Measurements from ENCODE around the gene USH1C.

DNA sequence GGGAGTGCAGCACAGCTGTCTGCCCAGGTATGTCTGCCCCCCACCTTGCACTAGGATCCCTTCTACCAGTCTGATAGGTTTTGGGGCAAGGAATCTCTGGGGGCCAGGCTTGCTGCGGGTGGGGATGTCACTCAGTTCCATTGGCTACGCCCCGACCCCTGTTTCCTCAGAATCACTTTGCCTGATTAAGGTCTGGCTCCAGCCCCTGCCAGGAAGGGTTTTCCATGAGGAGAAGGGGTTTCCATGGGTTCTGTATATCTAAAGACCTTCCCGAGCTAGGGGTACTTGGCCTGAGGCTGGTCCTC is 16.8 kb upstream of the USH1C start:
- TF ChIP-seq, protein P1, sequence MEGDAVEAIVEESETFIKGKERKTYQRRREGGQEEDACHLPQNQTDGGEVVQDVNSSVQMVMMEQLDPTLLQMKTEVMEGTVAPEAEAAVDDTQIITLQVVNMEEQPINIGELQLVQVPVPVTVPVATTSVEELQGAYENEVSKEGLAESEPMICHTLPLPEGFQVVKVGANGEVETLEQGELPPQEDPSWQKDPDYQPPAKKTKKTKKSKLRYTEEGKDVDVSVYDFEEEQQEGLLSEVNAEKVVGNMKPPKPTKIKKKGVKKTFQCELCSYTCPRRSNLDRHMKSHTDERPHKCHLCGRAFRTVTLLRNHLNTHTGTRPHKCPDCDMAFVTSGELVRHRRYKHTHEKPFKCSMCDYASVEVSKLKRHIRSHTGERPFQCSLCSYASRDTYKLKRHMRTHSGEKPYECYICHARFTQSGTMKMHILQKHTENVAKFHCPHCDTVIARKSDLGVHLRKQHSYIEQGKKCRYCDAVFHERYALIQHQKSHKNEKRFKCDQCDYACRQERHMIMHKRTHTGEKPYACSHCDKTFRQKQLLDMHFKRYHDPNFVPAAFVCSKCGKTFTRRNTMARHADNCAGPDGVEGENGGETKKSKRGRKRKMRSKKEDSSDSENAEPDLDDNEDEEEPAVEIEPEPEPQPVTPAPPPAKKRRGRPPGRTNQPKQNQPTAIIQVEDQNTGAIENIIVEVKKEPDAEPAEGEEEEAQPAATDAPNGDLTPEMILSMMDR (IDR thresholded peaks at IDR 0.05), result no peak
- no peak for TF ChIP-seq ZFX (IDR thresholded peaks at IDR 0.05; ENCODE audit: borderline replicate concordance)
